AG10803 (cell line): Measurements from ENCODE around the gene ADCY7.

Experiments
- DNase-seq: peaks from one replicate; pipeline ENCODE4 v3.0.0; 2010; ENCODE audit warnings: low read depth
- H3K4me3 ChIP-seq: 2 replicates; pipeline ENCODE4 v1.5.1; 2011; ENCODE audit warnings: mild to moderate bottlenecking, low read length, control low read depth
- CTCF ChIP-seq: conservative IDR thresholded peaks from 2 replicates; pipeline ENCODE4 v1.5.1; 2011; ENCODE audit warnings: mild to moderate bottlenecking, low read length, control low read depth, inconsistent platforms

Gene ADCY7

GRCh38 chr16:50316102-50316847 lies 49.9 kb downstream of the ADCY7 start:
- DNase-seq, result no peak
- TF ChIP-seq CTCF, result no peak
- H3K4me3 ChIP-seq, result no peak overlapping the region

GRCh38 chr16:50316848-50317630 lies 50.7 kb downstream of the ADCY7 start:
- H3K4me3 ChIP-seq, result no peak overlapping the region
- no peak for TF ChIP-seq CTCF

DNA sequence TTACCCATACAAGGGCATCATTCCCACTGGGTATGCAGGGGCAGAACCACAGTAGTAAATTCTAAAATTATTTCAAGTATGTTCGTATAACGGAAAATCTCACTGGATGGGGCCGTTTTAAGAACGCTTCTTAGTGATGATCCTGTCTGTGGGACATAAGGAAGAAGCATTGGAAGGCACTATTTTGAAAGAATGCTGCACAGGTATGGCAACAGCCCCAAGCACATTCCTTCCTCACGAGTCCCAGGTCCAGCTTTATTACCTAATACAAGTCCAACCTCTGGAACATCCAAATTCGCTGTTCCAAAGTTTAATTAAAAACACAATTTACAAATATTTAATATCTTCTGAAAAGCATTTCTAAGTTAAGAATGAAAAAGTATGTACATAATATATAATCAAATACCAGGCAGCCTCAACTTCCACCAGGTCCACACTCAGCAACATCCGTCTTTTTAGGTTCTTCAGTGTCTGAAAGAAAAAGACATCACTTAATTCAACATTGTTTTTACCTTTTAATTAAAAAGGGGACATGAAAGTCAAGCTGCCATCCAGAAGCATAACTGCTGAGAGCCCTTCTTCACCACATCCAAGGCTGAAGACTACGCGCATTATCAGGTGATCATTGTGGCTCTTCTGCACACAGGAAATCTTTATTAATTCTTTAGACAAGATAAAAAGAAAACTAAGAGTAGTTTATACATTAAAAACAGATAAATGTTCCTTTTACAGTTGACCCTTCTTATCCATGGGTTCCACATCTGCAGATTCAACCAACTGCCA lies 52.6 kb downstream of the ADCY7 start:
- no peak for DNase-seq
- no peak overlapping the region for H3K4me3 ChIP-seq
- no peak for TF ChIP-seq CTCF

More at GRCh38 chr16:50316848-50317630, 50.7 kb downstream of the ADCY7 start:
- DNase-seq, result no peak

DNA sequence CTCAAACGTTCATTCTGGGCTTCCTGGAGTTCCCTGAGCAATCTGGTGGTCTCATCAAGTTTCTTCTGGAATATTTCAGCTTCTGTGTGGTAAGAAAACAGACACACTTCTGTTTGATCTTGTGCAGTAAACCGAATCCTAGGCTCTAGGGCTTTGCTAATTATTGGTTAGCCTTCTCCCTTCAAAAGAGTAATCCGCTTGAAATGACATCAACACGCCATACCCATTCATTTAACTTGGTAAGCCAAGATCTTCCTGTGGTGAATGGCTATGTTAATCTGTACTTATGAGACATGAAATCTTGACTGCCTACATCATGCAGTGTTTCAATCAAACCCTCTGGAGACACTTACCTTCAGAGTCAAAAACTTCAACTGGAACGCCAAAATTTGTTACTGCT lies 54.0 kb downstream of the ADCY7 start:
- no peak for DNase-seq
- no peak overlapping the region for H3K4me3 ChIP-seq
- no peak for TF ChIP-seq CTCF

- no peak for TF ChIP-seq CTCF
- DNase-seq, result no peak
- H3K4me3 ChIP-seq, result no peak overlapping the region
Measured at GRCh38 chr16:50322333-50322732, 56.0 kb downstream of the ADCY7 start.

DNA sequence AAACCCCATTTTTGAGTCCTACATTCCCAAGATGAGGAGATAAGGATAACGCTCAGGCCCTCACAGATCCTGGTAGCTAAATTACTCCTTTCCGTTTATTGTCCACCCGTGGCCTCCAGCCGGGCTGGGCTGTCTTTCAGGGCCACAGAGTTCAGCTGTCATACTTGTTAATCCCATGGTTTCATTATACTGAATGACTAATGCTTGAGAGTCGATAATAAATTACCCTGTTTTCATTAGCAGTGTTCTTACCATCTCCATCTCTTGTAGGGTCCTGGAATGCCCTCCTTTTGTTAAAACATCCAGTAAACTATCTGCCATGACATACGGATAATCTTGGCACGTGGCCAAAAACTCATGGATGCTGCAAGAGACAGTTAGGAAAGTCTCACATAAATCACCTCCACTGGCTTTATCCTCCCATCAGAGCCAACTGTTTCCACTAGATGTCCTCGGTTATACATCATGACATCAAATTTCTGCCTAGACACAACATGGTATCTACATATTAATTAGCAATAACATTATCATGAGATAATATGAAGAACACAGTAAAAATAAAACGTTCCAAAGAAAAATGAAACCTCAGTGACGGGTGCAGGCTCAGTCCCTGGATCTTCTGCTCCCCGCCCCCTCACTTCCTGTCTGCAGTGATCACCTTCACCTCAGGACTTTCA lies 57.1 kb downstream of the ADCY7 start:
- no peak overlapping the region for H3K4me3 ChIP-seq
- peak; percentile 38 for TF ChIP-seq CTCF
- peak; percentile 66 for DNase-seq
